GM12892 (cell line): ENCODE measurements around the gene AHI1.

ENCODE experiments used
- DNase-seq: peaks from one replicate; pipeline ENCODE4 v3.0.0; 2011; ENCODE audit not compliant: insufficient read length
- FAIRE-seq: peaks from 2 replicates; lab custom pipeline; 2011; peaks lifted over from hg19 to GRCh38; lab: Jason Lieb, UNC
- POLR2A ChIP-seq: IDR thresholded peaks from 2 replicates; pipeline ENCODE4 v1.6.1; 2011; ENCODE audit warnings: low read depth, low read length, control low read depth
- POLR2AphosphoS5 ChIP-seq: IDR thresholded peaks from 2 replicates; pipeline ENCODE4 v1.6.1; 2011; ENCODE audit warnings: low read depth, low read length, control low read depth
- TAF1 ChIP-seq: IDR thresholded peaks from 2 replicates; pipeline ENCODE4 v1.6.1; 2011; ENCODE audit warnings: low read depth, mild to moderate bottlenecking, control low read depth, low read length, borderline replicate concordance

The AHI1 gene

DNA sequence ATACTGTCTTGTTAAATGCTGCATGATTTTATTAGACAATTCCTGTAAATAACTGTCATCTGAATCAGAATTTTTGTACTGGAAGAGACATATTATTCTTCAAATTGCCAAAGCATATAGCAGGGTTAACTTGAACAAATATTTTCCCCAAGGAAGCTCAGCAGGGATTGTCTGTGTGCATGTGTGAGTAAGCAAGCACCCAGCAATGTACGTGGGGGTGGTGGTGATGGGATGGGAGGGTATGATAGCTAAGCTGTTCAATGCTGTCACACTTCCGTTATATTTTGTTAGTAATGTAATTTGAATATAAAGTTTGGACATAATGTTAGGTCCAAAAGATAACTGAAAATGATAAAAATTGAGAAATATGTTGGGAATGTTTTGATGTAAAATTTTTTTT, 198.3 kb downstream of the AHI1 start:
- TF ChIP-seq POLR2A (no peak), TAF1 (no peak), POLR2AphosphoS5 (no peak)
- no peak for FAIRE-seq
- DNase-seq: no peak

DNA sequence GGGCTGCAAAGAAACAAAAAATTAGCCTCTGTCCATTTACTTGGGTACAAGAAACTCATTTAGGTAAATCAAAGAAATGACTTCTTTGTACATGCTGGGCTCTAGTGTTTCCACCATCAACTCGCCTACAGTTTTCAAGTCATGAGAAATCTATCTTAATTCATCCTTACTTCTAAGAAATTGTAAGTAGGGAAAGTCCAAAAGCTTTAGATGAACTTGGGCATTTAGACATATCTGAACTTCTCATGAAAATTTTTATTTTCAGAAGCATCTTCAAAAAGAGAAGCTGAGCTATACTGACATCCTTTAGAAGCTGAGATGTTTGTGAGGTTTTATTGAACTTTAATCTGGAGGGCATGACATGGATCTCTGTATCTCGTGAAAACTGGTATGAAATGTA, 199.1 kb downstream of the AHI1 start:
- TF ChIP-seq POLR2A (no peak), TAF1 (no peak), POLR2AphosphoS5 (no peak)
- DNase-seq (no peak), FAIRE-seq (no peak)

DNA sequence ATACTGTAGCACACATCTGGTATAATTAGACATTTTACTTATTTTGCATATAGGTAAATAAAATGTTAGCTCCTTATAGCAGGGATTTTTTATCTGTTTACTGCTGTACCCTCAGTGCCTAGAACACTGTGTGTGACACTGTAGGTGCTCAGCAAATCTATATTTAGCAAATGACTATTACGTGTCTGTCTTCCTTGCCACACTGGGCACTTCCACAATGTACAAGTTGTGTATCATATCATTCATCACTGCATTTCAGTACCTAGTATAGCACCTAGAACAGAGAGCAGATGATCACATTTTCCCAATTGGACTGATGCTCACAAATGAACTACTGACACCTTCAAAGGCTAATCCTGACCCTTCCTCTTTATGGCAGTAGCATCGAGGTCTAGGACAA, 200.8 kb downstream of the AHI1 start:
- FAIRE-seq (no peak), DNase-seq (no peak)
- no peak for TF ChIP-seq POLR2A
- no peak for TF ChIP-seq TAF1
- TF ChIP-seq POLR2AphosphoS5: no peak

DNA sequence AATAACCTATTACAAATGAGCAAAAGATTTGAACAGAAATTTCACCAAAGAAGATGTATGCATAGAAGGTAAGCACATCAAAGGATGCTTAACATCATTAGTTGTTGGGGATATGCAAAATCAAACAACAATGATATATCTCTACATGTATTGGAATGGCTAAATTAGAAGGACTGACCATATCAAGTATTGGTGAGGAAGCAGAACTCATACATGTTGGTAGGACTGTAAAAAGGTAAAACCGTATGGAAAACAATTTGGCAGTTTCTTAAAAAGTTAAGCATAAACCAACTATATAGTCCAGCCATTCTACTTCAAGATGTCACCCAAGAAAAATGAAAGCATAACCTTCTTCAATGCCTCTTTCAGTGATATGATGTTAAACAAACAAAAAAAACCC, 202.5 kb downstream of the AHI1 start:
- DNase-seq (no peak), FAIRE-seq (peak; percentile 21)
- TF ChIP-seq POLR2AphosphoS5 (no peak), POLR2A (no peak), TAF1 (no peak)

DNA sequence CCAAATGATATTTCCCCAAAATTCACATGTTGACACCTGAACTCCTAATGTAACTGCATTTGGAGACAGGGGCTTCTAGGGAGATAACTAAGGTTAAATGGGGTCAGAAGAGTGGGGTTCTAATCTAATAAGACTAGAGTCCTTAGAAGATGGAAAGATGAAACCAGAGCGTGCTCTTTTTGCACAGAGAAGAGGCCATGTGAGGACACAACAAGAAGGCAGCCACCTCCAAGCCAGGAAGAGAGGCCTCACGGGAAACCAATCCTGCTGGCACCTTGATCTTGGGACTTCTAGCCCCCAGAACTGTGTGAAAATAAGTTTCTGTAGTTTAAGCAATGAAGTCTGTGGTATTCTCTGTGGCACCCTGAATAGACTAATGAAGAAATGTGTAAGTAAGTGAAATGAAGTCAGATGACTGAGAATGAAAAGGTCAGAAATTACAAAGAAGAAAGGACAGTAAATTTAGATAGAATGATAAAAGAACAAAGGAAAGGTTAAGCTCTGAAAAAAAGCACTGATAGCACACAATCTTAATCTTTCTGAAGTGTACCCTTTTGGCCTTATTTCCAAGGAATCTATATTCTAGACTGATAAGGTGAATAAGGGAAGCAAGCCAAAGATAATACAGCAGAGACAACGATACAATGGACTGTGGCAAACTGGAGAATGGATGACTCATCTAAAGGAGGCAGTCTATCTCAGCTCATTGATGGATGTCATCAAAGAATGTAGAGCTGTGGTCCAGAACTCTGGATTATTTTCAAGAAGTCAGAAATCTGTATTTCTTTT, 206.1 kb downstream of the AHI1 start:
- FAIRE-seq: peak; percentile 33
- DNase-seq: no peak
- TF ChIP-seq TAF1 (no peak), POLR2AphosphoS5 (no peak), POLR2A (no peak)

DNA sequence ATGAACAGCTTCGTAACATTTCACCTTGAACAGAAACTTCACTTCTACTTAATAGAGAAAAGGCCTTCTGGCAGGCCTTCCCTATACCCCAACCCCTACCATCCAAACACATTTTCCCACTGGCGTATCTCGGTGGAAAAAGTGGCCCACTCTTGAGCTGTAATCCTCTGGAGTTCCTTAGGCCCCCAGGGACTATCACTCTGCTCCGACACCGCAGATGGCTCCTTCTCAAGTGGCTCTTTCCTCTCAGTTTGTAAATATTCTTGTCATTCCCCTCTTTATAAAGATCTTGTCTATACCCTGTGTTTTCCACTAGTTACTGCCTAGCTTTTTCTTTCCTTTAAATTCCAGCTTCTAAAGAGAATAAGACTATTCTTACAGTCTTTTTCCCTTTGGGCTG, 207.7 kb downstream of the AHI1 start:
- no peak for TF ChIP-seq POLR2AphosphoS5
- no peak for TF ChIP-seq TAF1
- no peak for TF ChIP-seq POLR2A
- DNase-seq: no peak
- FAIRE-seq: no peak

DNA sequence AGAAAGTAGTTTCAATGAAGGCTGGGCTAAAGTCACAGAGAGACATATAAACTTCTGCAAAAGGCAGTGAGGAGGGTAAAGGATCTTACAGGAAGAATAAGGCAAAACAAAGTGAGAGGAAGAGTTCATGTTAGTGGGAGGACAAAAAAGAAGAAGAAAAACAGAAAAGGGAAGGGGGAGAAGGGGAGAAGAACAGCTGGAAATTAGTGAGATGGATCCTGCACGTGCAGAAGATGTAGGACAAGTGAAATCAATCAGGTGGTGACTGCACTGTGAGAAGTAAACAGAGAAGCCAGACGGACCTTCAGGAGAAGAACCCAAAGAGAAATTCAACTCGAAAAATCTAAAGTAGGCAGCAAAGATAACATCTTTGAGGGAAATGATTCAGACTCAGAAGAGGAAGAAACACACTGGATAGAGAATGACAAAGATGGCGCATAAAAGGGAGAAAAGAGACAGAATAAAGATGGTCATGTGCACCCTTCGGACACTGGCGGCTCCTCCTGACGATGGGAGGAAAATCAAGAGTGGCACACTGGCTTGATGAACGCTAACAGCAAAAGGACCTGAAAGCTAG, 210.5 kb downstream of the AHI1 start:
- TF ChIP-seq POLR2AphosphoS5 (no peak), TAF1 (no peak), POLR2A (no peak)
- FAIRE-seq: no peak
- no peak for DNase-seq

DNA sequence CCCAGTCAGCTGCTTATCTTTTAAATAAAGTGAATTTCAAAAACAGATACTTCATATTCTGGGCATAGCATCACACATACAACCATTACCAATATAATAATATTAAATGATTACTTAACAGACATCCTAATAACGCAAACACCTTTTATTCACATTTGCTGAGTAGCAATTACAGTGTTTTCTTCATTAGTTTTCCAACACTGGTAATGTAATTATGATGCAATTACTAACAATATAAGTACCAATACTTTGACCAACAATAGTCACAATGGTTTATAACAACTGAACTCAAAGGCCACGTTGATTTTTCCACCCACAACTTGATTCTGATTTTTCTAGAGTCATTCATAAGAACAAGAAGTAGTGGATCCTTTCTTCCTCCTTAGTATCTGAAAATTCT, 212.4 kb downstream of the AHI1 start:
- no peak for FAIRE-seq
- TF ChIP-seq POLR2A (no peak), TAF1 (no peak), POLR2AphosphoS5 (no peak)
- no peak for DNase-seq

DNA sequence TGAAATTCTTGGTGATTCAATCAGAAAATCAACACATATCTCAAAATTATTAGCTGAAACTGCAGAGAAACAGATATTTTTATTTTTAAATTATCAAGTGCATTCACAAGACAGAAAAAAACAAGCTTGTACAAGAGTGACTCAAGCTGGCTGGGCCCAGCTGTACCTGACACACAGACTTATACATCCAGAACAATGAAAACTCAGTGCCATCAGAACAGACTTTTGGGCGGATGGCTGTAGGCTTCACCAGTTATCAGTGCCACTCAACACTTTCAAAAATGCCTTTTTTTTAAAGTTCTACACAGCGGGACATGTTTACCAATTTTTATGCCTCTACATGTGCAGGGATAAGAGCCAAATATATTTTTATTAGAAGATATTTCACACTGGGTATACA, 213.6 kb downstream of the AHI1 start:
- TF ChIP-seq POLR2AphosphoS5: no peak
- DNase-seq (no peak), FAIRE-seq (no peak)

DNA sequence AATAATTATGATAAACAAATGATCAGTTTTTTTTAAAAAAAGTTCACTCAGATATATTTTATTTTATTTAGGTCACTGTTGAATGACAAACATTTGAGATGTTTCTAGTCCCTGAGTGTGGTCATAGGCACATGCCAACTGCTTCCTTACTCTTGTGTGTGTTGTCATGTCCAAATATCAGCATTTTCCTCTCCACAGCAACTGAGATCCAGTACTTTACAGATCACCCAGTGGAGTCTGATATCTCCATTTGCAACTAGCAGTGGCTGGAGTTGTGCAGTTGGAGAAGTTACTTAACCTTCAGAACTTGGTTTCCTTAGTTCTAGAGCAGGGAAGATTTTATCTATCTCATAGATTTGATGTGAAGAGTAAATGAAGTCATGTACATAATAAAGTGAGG, 215.1 kb downstream of the AHI1 start:
- FAIRE-seq: no peak
- no peak for DNase-seq
- no peak for TF ChIP-seq POLR2A
- no peak for TF ChIP-seq POLR2AphosphoS5
- TF ChIP-seq TAF1: no peak

DNA sequence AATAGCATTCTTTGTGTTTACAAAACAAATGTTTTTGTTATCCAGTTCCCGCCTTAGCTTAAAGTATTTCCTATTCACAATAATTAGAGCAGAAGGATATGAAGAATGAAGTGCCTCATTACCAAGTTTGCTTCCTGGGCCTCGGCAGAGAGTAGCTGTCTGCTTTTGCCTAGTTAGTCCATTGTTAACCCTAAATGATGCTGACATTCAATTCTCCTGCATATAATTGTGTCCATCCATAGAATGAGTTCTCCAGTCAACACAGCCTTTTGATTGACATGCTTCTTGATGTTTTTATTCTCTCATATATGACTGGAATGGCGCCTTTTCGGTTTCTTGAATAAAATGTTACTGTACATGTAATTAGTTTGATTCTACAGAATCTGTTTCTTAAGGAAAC, 215.6 kb downstream of the AHI1 start:
- no peak for TF ChIP-seq POLR2A
- no peak for TF ChIP-seq TAF1
- no peak for TF ChIP-seq POLR2AphosphoS5
- FAIRE-seq: no peak
- no peak for DNase-seq

DNA sequence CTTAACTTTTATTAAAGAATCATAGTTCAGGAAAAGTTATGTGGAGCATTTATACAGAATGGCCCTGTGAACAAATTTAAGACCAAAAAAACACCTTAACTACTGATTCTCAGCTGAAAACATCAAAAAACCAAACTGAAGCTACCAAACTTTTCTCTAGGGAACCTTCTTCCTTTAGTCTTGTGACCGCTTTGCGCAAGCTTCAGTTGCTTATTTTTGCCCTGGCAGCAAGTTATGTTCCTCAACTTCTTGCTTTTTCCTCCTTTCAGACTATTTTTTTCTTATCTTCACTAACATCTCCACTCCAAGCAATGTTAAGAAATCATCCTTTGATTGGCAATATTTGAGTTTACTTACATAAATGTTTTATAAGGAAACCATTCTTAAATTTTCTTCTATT, 216.3 kb downstream of the AHI1 start:
- TF ChIP-seq POLR2AphosphoS5 (no peak), POLR2A (no peak), TAF1 (no peak)
- DNase-seq: no peak
- no peak for FAIRE-seq
